Measurements from ENCODE around the gene HOXA2.

DNA sequence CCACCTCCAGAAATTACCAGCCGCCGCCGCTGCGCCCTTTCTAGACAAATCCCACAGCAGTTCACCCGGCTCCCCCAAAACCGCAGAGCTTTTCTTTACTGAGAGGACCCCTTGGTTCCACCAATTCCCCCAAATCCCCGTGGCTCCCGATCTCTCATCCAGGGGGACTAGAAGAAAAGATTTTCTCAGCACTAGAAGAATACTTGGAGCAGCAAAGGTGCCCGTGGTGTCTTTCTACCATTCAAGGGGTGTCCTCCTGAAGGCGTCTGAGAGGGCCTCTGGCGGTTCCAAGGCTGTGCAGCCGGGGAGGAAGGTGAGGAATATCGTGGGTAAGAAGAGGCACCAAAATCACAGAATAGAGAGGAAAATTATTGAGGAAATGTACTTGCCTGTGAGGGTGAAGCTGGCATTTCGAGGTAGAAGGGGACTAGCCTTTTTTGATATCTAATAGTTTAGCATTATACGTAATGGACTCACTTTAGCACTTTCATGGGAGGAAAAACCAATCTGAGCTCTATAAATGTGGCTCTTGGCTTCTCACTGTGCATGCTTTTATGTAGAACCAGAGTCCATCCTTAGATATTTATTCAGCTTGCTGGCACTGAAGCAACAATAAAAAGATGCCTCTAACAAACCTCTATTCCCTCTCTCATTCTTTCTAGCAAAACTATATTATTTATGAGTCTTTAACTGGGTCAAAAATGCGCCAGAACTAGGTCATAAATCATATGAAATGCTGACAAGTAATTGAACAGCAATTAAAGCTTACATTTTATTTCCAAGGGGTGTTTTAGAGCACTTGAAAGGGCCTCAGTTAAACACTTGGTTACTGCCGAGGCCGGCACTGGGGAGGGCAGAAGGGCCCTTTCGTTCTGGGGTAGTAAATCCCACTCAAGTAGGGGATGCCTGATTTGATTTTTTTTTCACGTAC is 13.8 kb upstream of the HOXA2 start:
- TF ChIP-seq, protein P1, sequence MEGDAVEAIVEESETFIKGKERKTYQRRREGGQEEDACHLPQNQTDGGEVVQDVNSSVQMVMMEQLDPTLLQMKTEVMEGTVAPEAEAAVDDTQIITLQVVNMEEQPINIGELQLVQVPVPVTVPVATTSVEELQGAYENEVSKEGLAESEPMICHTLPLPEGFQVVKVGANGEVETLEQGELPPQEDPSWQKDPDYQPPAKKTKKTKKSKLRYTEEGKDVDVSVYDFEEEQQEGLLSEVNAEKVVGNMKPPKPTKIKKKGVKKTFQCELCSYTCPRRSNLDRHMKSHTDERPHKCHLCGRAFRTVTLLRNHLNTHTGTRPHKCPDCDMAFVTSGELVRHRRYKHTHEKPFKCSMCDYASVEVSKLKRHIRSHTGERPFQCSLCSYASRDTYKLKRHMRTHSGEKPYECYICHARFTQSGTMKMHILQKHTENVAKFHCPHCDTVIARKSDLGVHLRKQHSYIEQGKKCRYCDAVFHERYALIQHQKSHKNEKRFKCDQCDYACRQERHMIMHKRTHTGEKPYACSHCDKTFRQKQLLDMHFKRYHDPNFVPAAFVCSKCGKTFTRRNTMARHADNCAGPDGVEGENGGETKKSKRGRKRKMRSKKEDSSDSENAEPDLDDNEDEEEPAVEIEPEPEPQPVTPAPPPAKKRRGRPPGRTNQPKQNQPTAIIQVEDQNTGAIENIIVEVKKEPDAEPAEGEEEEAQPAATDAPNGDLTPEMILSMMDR (IDR thresholded peaks at IDR 0.05) = no peak
- no peak for TF ChIP-seq POLR2A (IDR thresholded peaks at IDR 0.05)

Measured in adrenal gland (tissue), 5 donors.